Measurements from ENCODE around the gene LMLN.
"Not testable (repeated sequence)": the region's sequence is repeated elsewhere in the genome, so short reads cannot be mapped to it uniquely, and the experiment has no call there.

Gene LMLN

GRCh38 chr3:198021320-198021719 is 61.3 kb downstream of the LMLN start:
- DNase-seq (ENCODE audit: low read depth, low spot score) = no peak

GRCh38 chr3:198022604-198023003 is 62.6 kb downstream of the LMLN start:
- no peak for DNase-seq (ENCODE audit: low read depth, low spot score)
- no peak overlapping the region for H3K27ac ChIP-seq

More at GRCh38 chr3:198021320-198021719, 61.3 kb downstream of the LMLN start:
- H3K27ac ChIP-seq = no peak overlapping the region

GRCh38 chr3:198025644-198026043 is 65.6 kb downstream of the LMLN start:
- H3K27ac ChIP-seq = no peak overlapping the region
- DNase-seq (ENCODE audit: low read depth, low spot score) = no peak

DNA sequence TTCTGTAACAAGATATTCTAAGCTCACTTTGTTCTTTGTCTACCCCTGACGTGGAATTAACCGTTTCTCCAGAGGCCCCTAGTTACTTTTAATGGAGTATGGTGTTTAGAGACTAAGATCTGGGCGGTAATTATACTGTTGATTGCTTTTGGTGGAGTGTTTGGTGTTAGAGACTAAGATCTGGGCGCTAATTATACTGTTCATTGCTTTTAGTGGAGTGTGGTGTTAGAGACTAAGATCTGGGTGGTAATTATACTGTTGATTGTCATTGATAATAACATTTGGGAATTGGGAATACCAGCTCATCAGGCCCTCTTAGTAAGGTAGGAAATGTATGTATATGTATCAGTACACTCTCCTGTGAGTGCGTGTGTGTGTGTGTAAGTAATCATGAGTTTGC is 66.6 kb downstream of the LMLN start:
- no peak overlapping the region for H3K27ac ChIP-seq
- DNase-seq (ENCODE audit: low read depth, low spot score) = no peak

DNA sequence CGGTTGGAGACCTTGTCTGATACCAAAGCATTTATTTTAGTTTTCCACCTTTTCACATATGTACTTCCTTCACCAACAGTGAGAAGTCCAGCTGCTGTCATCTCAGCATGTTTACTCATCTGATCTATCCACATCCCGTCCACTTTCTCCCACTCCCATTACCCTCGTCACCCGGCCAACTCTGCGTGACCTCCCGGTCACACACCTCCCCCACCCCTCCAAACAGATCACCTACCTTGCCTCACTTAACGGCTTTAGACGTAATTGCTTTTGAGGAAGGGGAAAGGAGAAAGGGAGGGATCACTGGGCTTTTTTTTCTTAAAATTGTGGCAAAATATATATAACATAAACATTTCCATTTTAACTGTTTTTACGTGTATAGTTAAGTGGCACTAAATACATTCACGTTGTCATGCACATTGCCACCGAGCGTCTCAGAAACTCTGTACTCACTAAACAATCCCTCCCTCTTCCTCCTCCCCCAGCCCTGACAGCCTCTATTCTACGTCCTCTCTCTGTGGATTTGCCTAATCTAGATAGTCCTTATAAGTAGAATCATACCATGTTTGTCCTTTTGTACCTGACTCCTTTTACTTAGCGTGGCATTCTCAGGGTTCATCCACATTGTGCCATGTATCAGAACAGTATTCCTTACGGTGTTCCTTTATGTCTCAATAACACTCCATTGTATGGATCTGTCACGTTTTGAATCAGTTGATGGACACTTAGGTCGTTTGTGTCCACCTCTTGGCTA is 67.2 kb downstream of the LMLN start:
- no peak for DNase-seq (ENCODE audit: low read depth, low spot score)
- H3K27ac ChIP-seq = no peak overlapping the region

GRCh38 chr3:198027799-198028390 is 67.9 kb downstream of the LMLN start:
- no peak for DNase-seq (ENCODE audit: low read depth, low spot score)
- H3K27ac ChIP-seq = no peak overlapping the region

DNA sequence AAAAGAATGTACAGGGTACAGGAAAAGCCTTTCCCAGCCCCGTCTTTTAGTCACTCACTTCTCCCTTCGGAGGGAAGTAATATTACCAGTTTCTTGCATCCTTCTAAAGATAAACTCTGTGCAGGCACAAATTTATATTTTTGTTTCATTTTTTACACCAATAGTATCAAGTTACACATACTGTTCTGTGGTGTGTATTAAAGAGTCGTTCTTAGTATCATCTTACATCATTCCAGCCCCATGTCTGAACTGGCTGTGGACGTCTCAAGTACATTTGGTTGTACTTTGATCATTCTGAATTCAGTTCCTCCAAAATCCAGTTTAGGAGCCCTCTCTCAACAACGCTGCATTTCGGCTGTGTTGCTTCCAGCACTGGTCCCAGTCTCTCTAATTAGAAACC is 68.7 kb downstream of the LMLN start:
- no peak for DNase-seq (ENCODE audit: low read depth, low spot score)
- no peak overlapping the region for H3K27ac ChIP-seq

GRCh38 chr3:198030125-198030524 is 70.1 kb downstream of the LMLN start:
- DNase-seq (ENCODE audit: low read depth, low spot score) = no peak
- H3K27ac ChIP-seq = no peak overlapping the region

- H3K27ac ChIP-seq = no peak overlapping the region
- no peak for DNase-seq (ENCODE audit: low read depth, low spot score)
Observed at GRCh38 chr3:198030726-198031125, 70.7 kb downstream of the LMLN start.

DNA sequence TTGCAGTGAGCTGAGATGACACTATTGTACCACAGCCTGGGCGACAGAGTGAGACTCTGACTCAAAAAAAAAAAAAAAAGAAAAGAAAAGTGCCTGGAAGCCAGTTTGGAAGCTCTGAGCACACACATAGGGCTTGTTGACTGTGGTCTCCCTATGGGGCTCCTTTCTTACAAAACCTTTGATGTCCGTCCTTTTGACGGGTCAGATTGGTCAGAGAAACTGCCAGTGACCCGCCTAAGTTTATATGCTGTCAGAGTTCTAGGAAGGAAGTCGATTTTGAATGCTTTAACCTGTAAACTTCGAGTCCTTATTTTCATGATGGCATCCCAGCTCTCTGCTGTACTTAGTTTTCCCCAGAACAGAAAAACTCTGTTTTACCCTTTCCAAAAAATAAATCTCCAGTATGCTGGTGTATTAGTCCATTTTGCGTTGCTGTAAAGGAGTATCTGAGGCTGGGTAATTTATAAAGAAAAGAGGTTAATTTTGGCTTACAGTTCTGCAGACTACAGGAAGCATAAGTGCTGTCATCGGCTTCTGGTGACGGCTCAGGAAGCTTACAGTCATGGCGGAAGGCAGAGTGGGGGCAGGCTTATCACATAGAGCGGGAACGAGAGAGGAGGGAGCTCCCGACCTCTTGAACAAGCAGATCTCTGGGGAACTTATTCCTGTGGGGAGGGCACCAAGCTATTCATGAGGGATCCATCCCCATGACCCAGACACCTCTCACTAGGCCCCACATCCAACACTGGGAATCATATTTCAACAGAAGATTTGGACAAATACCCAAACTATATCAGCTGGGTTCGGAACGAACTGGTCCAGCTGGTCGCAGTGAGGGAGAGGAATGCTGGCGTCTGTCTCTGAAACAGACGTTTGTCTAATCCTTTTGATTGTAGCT is 72.3 kb downstream of the LMLN start:
- H3K27ac ChIP-seq = no peak overlapping the region
- no peak for DNase-seq (ENCODE audit: low read depth, low spot score)

DNA sequence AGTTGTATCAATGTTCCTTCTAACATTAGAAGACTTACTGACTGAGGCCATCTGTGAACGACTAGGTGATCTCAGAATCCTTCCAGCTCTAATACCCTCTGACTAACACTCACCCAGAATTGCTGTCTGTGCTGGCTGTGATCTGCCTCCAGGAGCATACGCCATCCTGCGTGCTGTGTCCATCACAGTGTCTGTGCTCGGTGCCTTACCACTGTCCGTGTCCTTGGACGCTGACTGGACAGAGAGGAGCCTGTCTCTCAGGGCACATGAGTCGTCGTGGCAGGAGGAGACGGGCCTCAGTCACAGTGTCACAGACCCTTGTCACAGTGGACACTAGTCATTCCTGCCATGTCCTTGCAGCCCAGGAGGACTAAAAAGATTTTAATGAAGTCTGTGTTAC is 83.1 kb downstream of the LMLN start:
- H3K27ac ChIP-seq = no peak overlapping the region
- no peak for DNase-seq (ENCODE audit: low read depth, low spot score)

DNA sequence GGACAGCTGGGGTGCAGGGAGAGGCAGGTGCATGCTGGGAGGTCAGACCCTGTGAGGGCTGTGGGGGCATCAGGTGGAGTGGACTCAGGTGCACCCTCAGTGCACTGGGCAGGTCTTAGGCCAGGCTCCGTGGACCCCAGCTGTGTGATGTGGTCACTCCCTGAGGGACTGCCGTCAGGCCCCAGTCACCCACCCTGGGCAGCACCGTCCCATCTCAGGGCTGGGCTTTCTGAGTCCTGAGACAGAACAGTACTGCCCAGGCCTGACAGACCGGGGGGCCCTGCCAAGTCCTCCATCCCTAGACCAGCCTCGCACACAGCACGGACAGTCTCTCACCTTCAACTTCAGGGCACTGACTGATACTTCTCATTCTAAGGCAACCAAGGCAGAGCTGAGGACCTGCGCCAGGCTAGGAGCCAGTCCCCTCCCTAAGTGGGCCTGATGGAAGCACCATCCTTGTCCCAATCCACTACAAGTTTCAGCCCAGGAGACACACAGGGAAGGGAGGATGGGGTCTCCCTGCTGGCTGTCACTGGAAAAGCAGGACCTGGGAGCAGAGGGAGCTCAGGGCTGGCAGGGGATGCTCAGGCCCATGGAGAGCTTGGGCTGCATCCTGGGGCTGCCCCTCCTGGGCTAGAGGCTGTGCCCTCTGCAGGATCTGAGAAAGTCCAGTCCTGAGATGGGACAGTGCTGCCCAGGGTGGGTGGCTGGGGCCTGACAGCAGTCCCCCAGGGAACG is 86.3 kb downstream of the LMLN start:
- DNase-seq (ENCODE audit: low read depth, low spot score) = no peak
- no peak overlapping the region for H3K27ac ChIP-seq

DNA sequence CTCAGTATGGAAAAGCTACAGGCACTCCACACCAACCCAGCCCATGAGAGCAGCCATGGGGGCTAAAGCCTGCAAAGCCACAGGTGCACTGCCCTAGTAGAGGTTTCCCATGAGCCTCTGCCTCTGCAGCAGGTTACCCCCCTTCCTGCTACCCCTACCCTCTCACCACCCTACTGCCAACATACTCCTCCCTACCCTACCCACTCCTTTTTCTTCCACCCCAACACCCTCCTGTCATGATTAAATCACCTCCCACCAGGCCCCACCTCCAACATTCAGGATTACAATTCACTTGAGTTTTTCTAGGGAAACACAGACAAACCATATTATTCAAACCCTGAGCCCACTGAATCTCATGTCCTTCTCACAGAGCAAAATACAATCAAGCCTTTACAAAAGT is 88.4 kb downstream of the LMLN start:
- DNase-seq (ENCODE audit: low read depth, low spot score) = no peak
- H3K27ac ChIP-seq = no peak overlapping the region

- DNase-seq (ENCODE audit: low read depth, low spot score) = no peak
- H3K27ac ChIP-seq = no peak overlapping the region
Observed at GRCh38 chr3:198051836-198052235, 91.8 kb downstream of the LMLN start.

- H3K27ac ChIP-seq; DNase-seq (ENCODE audit: low read depth, low spot score): not testable (repeated sequence)
Observed at GRCh38 chr3:198053462-198053861, 93.4 kb downstream of the LMLN start.

GRCh38 chr3:198061119-198062067 is 101.4 kb downstream of the LMLN start:
- DNase-seq (ENCODE audit: low read depth, low spot score) = no peak
- no peak overlapping the region for H3K27ac ChIP-seq

DNA sequence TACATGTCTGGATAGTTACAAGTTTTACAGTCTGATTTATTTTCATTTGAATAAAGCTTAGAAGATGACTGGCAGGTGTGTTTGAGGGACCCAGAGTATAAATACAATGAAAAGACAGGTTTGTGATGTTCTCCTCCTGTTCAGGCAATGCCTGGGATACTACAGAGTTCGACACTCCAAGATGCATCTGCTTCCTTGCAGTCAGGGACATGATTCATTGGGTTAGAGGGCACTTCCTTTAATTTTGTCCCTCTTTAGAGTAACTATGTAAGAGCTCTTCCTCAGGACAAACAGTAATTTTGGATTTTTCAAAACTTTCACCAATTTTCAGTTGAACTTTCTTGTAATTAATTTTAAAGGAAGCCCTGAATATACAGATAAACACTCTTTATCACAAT is 102.0 kb downstream of the LMLN start:
- no peak overlapping the region for H3K27ac ChIP-seq
- no peak for DNase-seq (ENCODE audit: low read depth, low spot score)

- no peak for DNase-seq (ENCODE audit: low read depth, low spot score)
- H3K27ac ChIP-seq = no peak overlapping the region
Observed at GRCh38 chr3:198064420-198064819, 104.4 kb downstream of the LMLN start.

GRCh38 chr3:198065897-198066296 is 105.9 kb downstream of the LMLN start:
- H3K27ac ChIP-seq = no peak overlapping the region

More at GRCh38 chr3:198065897-198066296, 105.9 kb downstream of the LMLN start:
- no peak for DNase-seq (ENCODE audit: low read depth, low spot score)

Measured in epithelial cell of prostate (primary cell).